CD14-positive monocyte (primary cell): ENCODE measurements around the gene CUL1. TPM values are rescaled to one million over a fixed set of nuclear protein-coding genes. Genes with fewer than 3 reads are reported as not detected.

Experiments
- DNase-seq, 3 donors: peaks; one replicate each; pipeline ENCODE4 v3.0.0-alpha.2; 2011 to 2022
- H2AFZ ChIP-seq: 2 replicates; pipeline ENCODE4 v1.6.0; 2012; ENCODE audit warnings: mild to moderate bottlenecking, low read depth, low read length, inconsistent platforms; ENCODE audit not compliant: insufficient read depth, poor library complexity, severe bottlenecking
- H3K27ac ChIP-seq, 2 donors: 1 replicate in 1 of 2; 2 replicates in 1 of 2; pipeline ENCODE4 v1.5.1; 2012 to 2013; ENCODE audit warnings: low read length in 2 of 2, control low read depth in 1 of 2, inconsistent platforms in 1 of 2, low read depth in 1 of 2, mild to moderate bottlenecking in 1 of 2
- H3K27me3 ChIP-seq, 2 donors: one replicate each; pipeline versions ENCODE4 v1.6.0 to v1.6.1; 2011 to 2013; ENCODE audit warnings: low read length in 2 of 2; ENCODE audit not compliant: control insufficient read depth in 2 of 2, insufficient read depth in 2 of 2
- H3K36me3 ChIP-seq, 2 donors: replicated peaks in 1 of 2; 1 replicate in 1 of 2; 2 replicates in 1 of 2; pipeline versions ENCODE4 v1.5.1 to v1.6.1; 2012 to 2013; ENCODE audit warnings: low read length in 2 of 2, control low read depth in 1 of 2, inconsistent platforms in 1 of 2, mild to moderate bottlenecking in 1 of 2; ENCODE audit not compliant: insufficient read depth in 2 of 2, control insufficient read depth in 1 of 2
- H3K4me1 ChIP-seq, 2 donors: 1 replicate in 1 of 2; 2 replicates in 1 of 2; pipeline versions ENCODE4 v1.5.1 to v1.6.1; 2012 to 2013; ENCODE audit warnings: low read length in 2 of 2, control low read depth in 1 of 2, inconsistent platforms in 1 of 2, mild to moderate bottlenecking in 1 of 2, moderate library complexity in 1 of 2; ENCODE audit not compliant: insufficient read depth in 2 of 2, control insufficient read depth in 1 of 2
- H3K4me2 ChIP-seq: replicated peaks from 2 replicates; pipeline ENCODE3; 2012; ENCODE audit warnings: low read length, moderate library complexity, mild to moderate bottlenecking; ENCODE audit not compliant: poor library complexity, severe bottlenecking; ENCODE audit errors: extremely low read depth
- H3K4me3 ChIP-seq, 3 experiments: fragments of 200-600 bp in 1 of 3; sonication (generic) in 1 of 3; replicated peaks in 1 of 3; 1 replicate in 2 of 3; 2 replicates in 1 of 3; pipeline ENCODE4 v1.5.1; 2011 to 2013; ENCODE audit warnings: low read length in 3 of 3, mild to moderate bottlenecking in 3 of 3, control low read depth in 2 of 3, low read depth in 2 of 3, inconsistent platforms in 1 of 3, moderate library complexity in 1 of 3
- H3K79me2 ChIP-seq: 2 replicates; pipeline ENCODE4 v1.6.0; 2012; ENCODE audit warnings: mild to moderate bottlenecking, control low read depth, inconsistent platforms, low read length, moderate library complexity; ENCODE audit not compliant: insufficient read depth
- H3K9ac ChIP-seq: 2 replicates; pipeline ENCODE4 v1.6.0; 2017; ENCODE audit warnings: low read length, mild to moderate bottlenecking; ENCODE audit not compliant: insufficient read depth, poor library complexity, severe bottlenecking
- H3K9me3 ChIP-seq, 2 donors: replicated peaks in 1 of 2; 1 replicate in 1 of 2; 2 replicates in 1 of 2; pipeline versions ENCODE4 v1.5.1 to v1.6.1; 2012 to 2013; ENCODE audit warnings: low read length in 2 of 2, control low read depth in 1 of 2; ENCODE audit not compliant: control insufficient read depth in 1 of 2, insufficient read depth in 1 of 2
- H4K20me1 ChIP-seq: 2 replicates; pipeline ENCODE4 v1.6.0; 2012; ENCODE audit warnings: mild to moderate bottlenecking, low read length, control low read depth, moderate library complexity; ENCODE audit not compliant: insufficient read depth
- H3K27ac Mint-ChIP-seq, 7 donors: one replicate each; pipeline ENCODE4 v1.8.0; 2020; ENCODE audit warnings: mild to moderate bottlenecking in 7 of 7, mixed read lengths in 7 of 7, moderate library complexity in 6 of 7, inconsistent platforms in 2 of 7
- H3K27me3 Mint-ChIP-seq, 3 donors: one replicate each; pipeline ENCODE4 v1.8.0; 2021 to 2022; ENCODE audit warnings: low read depth in 3 of 3, mild to moderate bottlenecking in 3 of 3, mixed read lengths in 3 of 3, moderate library complexity in 3 of 3, inconsistent platforms in 1 of 3
- H3K36me3 Mint-ChIP-seq, 2 donors: one replicate each; pipeline ENCODE4 v1.8.0; 2020; ENCODE audit warnings: mixed read lengths in 2 of 2, inconsistent platforms in 1 of 2, mild to moderate bottlenecking in 1 of 2
- H3K4me1 Mint-ChIP-seq: one replicate; pipeline ENCODE4 v1.8.0; 2020; ENCODE audit warnings: mild to moderate bottlenecking, mixed read lengths
- H3K4me3 Mint-ChIP-seq, 2 donors: one replicate each; pipeline ENCODE4 v1.8.0; 2020; ENCODE audit warnings: mild to moderate bottlenecking in 2 of 2, mixed read lengths in 2 of 2, moderate library complexity in 1 of 2
- H3K9me3 Mint-ChIP-seq, 7 donors: one replicate each; pipeline ENCODE4 v1.8.0; 2020 to 2022; ENCODE audit warnings: mixed read lengths in 7 of 7, mild to moderate bottlenecking in 6 of 7, moderate library complexity in 6 of 7, inconsistent platforms in 2 of 7
- WGBS: methylation state at CpG from one replicate; pipeline ENCODE4 v1.1.5; 2013; ENCODE audit warnings: missing lambda C conversion rate; ENCODE audit not compliant: insufficient coverage; 5-methylcytosine and 5-hydroxymethylcytosine counted together
- intact Hi-C, 2 donors: fragments of 100-400 bp; cut with micrococcal nuclease; formaldehyde crosslinking; loops; one replicate each; pipeline versions ENCODE4 v1.15.0 to v1.15.1; 2023
- polyA plus RNA-seq, 3 donors: library from polyadenylated mRNA; depleted of rRNA in 1 of 3; unstranded in 2 of 3; stranded (reverse) in 1 of 3; fragments of 300-500 nt in 2 of 3; fragments of >200 nt in 1 of 3; fragmentation: Illumina TruSeq in 2 of 3; gene quantifications; 1 replicate in 2 of 3; 2 replicates in 1 of 3; pipeline ENCODE4 v1.2.3, GENCODE V29; 2012 to 2021
- TF ChIP-seq, protein P1 (sequence below): fragments of 200-600 bp; IDR thresholded peaks from one replicate; pipeline ENCODE4 v1.8.0; 2022; ENCODE audit warnings: antibody characterized with exemption, mild to moderate bottlenecking

The CUL1 gene
- polyA plus RNA-seq, 3 donors: 22.8 to 32.6 (median 23.9) TPM

- H3K4me3 ChIP-seq: no peak overlapping the region
- WGBS: 100% methylated on average over 3 of the region's 3 CpGs
- no peak overlapping the region for H3K9ac ChIP-seq
- peaks cover 0 to 3% (median 0%) of the 10 kb centered on the region in 7 donors for H3K9me3 Mint-ChIP-seq
- H3K4me1 ChIP-seq: no peaks in the 10 kb centered on the region
- H3K79me2 ChIP-seq: peaks cover 81% of the 10 kb centered on the region
- intact Hi-C loops: no loop called here
- H3K27ac Mint-ChIP-seq: peak overlapping the region in 1 of 7 donors; percentile 27
- peaks cover 75 to 97% of the 10 kb centered on the region in 2 donors for H3K36me3 ChIP-seq
- no peak overlapping the region for H3K4me2 ChIP-seq
- no peaks in the 10 kb centered on the region for H3K9me3 ChIP-seq
- H2AFZ ChIP-seq: no peak overlapping the region
- no peaks in the 10 kb centered on the region for H3K27me3 ChIP-seq
- TF ChIP-seq, protein P1, sequence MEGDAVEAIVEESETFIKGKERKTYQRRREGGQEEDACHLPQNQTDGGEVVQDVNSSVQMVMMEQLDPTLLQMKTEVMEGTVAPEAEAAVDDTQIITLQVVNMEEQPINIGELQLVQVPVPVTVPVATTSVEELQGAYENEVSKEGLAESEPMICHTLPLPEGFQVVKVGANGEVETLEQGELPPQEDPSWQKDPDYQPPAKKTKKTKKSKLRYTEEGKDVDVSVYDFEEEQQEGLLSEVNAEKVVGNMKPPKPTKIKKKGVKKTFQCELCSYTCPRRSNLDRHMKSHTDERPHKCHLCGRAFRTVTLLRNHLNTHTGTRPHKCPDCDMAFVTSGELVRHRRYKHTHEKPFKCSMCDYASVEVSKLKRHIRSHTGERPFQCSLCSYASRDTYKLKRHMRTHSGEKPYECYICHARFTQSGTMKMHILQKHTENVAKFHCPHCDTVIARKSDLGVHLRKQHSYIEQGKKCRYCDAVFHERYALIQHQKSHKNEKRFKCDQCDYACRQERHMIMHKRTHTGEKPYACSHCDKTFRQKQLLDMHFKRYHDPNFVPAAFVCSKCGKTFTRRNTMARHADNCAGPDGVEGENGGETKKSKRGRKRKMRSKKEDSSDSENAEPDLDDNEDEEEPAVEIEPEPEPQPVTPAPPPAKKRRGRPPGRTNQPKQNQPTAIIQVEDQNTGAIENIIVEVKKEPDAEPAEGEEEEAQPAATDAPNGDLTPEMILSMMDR: no peak
- H3K4me3 Mint-ChIP-seq: no peak overlapping the region
- H3K27me3 Mint-ChIP-seq: peaks cover 0 to 2% (median 0%) of the 10 kb centered on the region in 3 donors
- H3K4me1 Mint-ChIP-seq: no peaks in the 10 kb centered on the region
- no peak overlapping the region for H3K27ac ChIP-seq
- peaks cover 68% of the 10 kb centered on the region for H4K20me1 ChIP-seq
- DNase-seq: no peak
- H3K36me3 Mint-ChIP-seq: peaks cover 78 to 88% of the 10 kb centered on the region in 2 donors
These were observed 37.3 kb downstream of the CUL1 start for GRCh38 chr7:148735967-148736366.

DNA sequence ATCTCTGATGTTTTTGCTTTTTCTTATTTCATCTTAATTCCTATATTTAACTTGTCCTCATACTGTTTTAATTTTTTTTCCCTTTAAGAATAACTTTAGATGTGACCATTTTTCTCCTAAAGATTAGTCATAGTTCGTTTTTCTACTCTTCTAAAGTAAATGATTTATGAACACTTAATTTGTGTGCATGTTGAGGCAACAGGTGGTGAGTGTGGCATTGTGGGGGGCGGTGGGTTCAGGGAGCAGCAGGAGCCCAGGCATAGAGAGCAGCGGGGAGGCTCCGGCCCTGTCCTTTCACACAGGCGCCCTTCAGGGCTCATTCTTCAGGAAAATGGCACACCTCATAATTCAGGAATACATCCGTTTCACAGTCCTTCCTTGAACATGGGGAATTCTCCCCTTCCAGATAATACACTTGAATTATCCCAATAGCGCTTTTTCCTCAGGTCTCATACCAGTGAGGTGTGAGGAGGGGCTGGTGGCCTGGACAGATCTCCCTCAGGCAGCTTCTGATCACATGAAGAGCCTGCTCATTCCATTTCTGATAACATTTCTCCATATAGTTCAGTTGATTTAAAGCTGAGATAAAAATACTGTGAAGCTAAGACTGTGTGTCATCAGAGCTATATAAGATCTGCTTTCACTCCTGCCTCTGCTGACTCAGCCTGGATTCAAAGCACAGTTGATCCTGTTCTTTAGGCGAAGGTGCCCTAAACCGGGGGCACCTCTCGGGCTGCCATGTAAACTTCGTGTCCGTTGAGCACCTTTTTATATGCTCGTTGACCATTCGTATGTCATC, 40.2 kb downstream of the CUL1 start:
- peaks cover 47% of the 10 kb centered on the region for H4K20me1 ChIP-seq
- Mint-ChIP-seq H3K4me3 (no peak overlapping the region), H3K27ac (peak overlapping the region in 1 of 7 donors; percentile 12), H3K27me3 (peaks cover 0 to 2% (median 0%) of the 10 kb centered on the region in 3 donors), H3K36me3 (peaks cover 72 to 88% of the 10 kb centered on the region in 2 donors), H3K4me1 (no peaks in the 10 kb centered on the region), H3K9me3 (peaks cover 3 to 15% (median 6%) of the 10 kb centered on the region in 7 donors)
- no peak overlapping the region for H3K4me2 ChIP-seq
- 97% methylated on average over 7 of the region's 14 CpGs for WGBS
- H3K36me3 ChIP-seq: peaks cover 56 to 96% of the 10 kb centered on the region in 2 donors
- H3K4me3 ChIP-seq: no peak overlapping the region
- peaks cover 79% of the 10 kb centered on the region for H3K79me2 ChIP-seq
- no peaks in the 10 kb centered on the region for H3K4me1 ChIP-seq
- peaks cover 0 to 6% of the 10 kb centered on the region in 2 donors for H3K9me3 ChIP-seq
- H2AFZ ChIP-seq: no peak overlapping the region
- TF ChIP-seq, protein P1: no peak
- no peak overlapping the region for H3K9ac ChIP-seq
- no peaks in the 10 kb centered on the region for H3K27me3 ChIP-seq
- DNase-seq: no peak
- no peak overlapping the region for H3K27ac ChIP-seq
- intact Hi-C loops: no loop called here
